Neuron (in vitro differentiated cells): Measurements from ENCODE around the gene COLQ.

Source experiments
- H2AFZ ChIP-seq: one replicate; pipeline ENCODE4 v1.6.1; 2013; ENCODE audit warnings: low read depth, mild to moderate bottlenecking, inconsistent platforms, low read length, moderate library complexity
- H3K27me3 ChIP-seq: one replicate; pipeline ENCODE4 v1.6.1; 2013; ENCODE audit warnings: low read length; ENCODE audit not compliant: insufficient read depth
- H3K36me3 ChIP-seq: one replicate; pipeline ENCODE4 v1.6.1; 2013; ENCODE audit warnings: low read length; ENCODE audit not compliant: insufficient read depth
- H3K4me1 ChIP-seq: one replicate; pipeline ENCODE4 v1.6.1; 2013; ENCODE audit warnings: low read length; ENCODE audit not compliant: insufficient read depth
- H3K4me3 ChIP-seq: 2 replicates; pipeline ENCODE4 v1.5.1; 2013; ENCODE audit warnings: mild to moderate bottlenecking, low read length, moderate library complexity
- H3K9me3 ChIP-seq: one replicate; pipeline ENCODE4 v1.6.1; 2013; ENCODE audit warnings: low read length

COLQ gene

DNA sequence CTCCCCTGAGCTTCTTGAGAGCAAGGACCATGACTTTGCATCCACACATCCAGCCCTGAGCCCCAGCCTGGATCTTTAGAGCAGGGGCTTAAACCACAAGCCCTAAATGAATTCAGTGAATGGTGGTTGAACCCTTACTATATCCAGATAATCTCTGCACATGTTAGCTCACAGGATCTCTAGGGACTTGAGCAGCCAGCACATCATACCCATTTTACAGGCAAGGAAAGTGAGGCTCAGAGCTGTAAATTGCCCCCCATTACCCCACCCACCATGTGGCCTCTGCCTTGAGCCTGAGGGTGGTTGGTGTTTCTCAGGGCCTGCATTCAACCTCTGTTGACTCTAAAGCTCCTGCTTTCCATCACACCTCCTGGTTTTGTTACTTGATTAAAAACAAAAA lies 66.5 kb downstream of the COLQ start:
- Histone ChIP-seq H3K4me1 (no peaks in the 10 kb centered on the region), H3K9me3 (no peaks in the 10 kb centered on the region), H2AFZ (no peak overlapping the region), H3K27me3 (no peaks in the 10 kb centered on the region), H3K36me3 (no peaks in the 10 kb centered on the region), H3K4me3 (no peak overlapping the region)

- no peaks in the 10 kb centered on the region for H3K27me3 ChIP-seq
- no peak overlapping the region for H2AFZ ChIP-seq
- no peaks in the 10 kb centered on the region for H3K36me3 ChIP-seq
- H3K4me3 ChIP-seq, result no peak overlapping the region
- no peaks in the 10 kb centered on the region for H3K9me3 ChIP-seq
- H3K4me1 ChIP-seq, result no peaks in the 10 kb centered on the region
Observed at GRCh38 chr3:15453991-15454625, 67.4 kb downstream of the COLQ start.

GRCh38 chr3:15453501-15453900 lies 68.0 kb downstream of the COLQ start:
- Histone ChIP-seq H3K9me3 (no peaks in the 10 kb centered on the region), H3K4me3 (no peak overlapping the region), H2AFZ (no peak overlapping the region), H3K4me1 (no peaks in the 10 kb centered on the region), H3K36me3 (no peaks in the 10 kb centered on the region), H3K27me3 (no peaks in the 10 kb centered on the region)

DNA sequence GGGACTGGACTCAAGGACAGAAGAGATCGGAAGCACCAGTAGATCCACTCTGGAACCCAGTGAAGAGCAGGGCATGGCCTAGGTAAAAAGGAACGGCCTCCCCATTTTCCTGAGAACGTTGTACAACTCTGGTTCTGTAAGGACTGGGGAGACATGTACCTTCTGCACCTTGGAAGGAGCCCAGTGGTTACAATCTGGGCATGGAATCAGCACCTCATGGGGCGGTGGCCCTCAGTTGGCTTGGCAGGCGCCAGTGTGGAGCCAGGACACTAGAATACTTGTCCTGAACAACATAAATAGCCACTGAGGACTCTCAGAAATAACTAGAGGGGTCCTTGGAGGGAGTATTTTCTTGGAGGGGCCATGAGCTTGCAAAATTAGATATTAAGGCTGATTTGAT lies 68.5 kb downstream of the COLQ start:
- H3K9me3 ChIP-seq, result no peaks in the 10 kb centered on the region
- H3K36me3 ChIP-seq, result no peaks in the 10 kb centered on the region
- no peaks in the 10 kb centered on the region for H3K4me1 ChIP-seq
- no peaks in the 10 kb centered on the region for H3K27me3 ChIP-seq
- H3K4me3 ChIP-seq, result no peak overlapping the region
- no peak overlapping the region for H2AFZ ChIP-seq

DNA sequence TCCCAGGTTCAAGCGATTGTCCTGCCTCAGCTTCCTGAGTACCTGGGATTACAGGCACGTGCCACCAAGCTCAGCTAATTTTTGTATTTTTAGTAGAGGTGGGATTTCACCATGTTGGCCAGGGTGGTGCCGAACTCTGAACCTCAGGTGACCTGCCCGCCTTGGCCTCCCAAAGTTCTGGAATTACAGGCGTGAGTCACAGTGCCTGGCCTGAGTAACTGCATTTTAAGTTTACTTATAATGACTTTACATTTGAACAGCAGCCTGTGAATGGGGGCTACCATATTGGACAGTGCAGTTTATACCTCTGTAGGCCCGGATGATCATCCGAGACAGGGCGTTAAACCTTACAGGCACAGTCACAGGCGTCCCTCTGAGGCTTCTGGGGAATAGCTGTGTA lies 69.3 kb downstream of the COLQ start:
- Histone ChIP-seq H2AFZ (no peak overlapping the region), H3K4me3 (no peak overlapping the region), H3K27me3 (no peaks in the 10 kb centered on the region), H3K4me1 (no peaks in the 10 kb centered on the region), H3K9me3 (no peaks in the 10 kb centered on the region), H3K36me3 (no peaks in the 10 kb centered on the region)

DNA sequence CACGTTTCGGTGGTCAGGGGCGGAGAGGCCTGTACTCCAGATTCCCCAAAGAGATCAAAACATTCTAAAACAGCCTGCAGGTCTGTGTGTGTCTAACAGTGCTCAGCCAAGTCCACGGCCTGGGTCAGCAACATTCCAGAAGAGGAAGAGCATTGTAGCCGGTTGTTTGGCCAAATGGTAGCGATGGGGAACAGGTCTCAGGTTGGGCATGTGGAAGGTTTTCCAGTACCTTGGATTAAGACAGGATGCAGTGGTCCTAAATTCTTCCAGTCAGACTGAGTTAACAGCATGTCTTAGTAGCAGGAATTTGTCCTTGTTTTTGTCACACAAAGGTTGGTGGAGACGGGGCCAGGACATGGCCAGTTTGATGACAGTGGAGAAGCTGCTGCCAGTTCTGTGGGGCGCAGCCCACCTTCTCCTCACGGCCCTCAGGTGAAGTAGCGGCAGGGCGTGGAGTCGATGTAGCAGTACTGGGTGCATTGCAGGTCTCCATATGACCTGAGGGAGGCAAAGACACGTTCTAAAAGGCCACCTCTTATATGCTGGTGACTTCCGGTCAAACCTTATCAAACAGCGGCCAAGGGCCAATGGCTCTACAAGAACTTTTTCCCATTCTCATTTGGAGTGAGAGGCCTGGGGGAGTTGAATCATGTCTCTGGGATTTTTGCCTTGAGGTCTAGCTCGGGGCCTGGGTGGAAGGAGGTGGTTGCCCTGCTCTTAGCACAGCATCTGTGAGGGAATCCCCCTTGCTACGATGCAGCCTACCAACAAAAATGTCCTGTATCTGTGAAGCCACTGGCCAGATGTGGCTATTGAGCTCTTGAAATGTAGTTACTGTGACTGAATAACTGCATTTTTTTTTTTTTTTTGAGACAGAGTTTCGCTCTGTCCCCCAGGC lies 70.0 kb downstream of the COLQ start:
- H3K36me3 ChIP-seq, result no peaks in the 10 kb centered on the region

GRCh38 chr3:15450438-15451215 lies 70.9 kb downstream of the COLQ start:
- Histone ChIP-seq H3K4me3 (no peak overlapping the region), H3K27me3 (no peaks in the 10 kb centered on the region), H3K36me3 (no peaks in the 10 kb centered on the region), H3K9me3 (no peaks in the 10 kb centered on the region), H2AFZ (no peak overlapping the region), H3K4me1 (no peaks in the 10 kb centered on the region)

More for the DNA sequence above, 70.0 kb downstream of the COLQ start:
- no peaks in the 10 kb centered on the region for H3K9me3 ChIP-seq
- H3K4me3 ChIP-seq, result no peak overlapping the region
- H3K4me1 ChIP-seq, result no peaks in the 10 kb centered on the region
- H3K27me3 ChIP-seq, result no peaks in the 10 kb centered on the region
- H2AFZ ChIP-seq, result no peak overlapping the region

GRCh38 chr3:15449489-15450224 lies 71.8 kb downstream of the COLQ start:
- Histone ChIP-seq H3K4me3 (no peak overlapping the region), H3K27me3 (no peaks in the 10 kb centered on the region), H3K36me3 (no peaks in the 10 kb centered on the region), H2AFZ (no peak overlapping the region), H3K9me3 (no peaks in the 10 kb centered on the region), H3K4me1 (no peaks in the 10 kb centered on the region)

DNA sequence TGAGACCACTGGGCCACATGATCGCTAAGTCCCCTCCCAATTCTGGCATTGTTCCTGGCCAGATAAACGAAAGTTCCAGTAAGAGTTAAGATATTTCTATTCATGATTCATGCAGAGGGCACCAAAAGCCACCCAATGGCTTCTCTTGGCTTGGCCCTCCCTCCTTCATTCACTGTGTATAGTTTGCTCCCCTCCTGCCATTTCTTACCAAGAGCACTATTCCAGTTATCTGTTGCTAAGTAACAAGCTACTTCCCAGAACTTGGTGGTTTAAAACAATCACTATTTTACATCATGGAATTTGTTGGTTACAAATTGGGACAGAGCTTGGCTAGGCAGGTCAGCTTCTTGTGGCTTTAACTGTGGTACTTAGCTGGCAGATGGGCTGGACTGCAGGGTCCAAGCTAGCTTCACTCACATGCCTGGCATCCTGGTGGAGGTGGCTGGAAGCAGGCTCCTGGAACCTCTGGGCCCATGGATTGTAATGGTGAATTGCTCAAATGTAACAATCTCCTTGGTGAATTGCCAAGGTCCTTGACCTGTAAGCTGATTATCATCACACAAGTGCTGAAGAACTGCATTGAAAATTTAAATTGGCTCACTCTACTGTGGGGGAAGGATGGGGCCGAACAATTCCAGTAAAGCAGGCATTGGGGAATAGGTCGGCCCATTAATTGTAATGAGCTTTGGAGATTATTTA lies 77.5 kb downstream of the COLQ start:
- peaks cover 9% of the 10 kb centered on the region for H3K4me1 ChIP-seq

GRCh38 chr3:15440891-15441290 lies 80.6 kb downstream of the COLQ start:
- no peaks in the 10 kb centered on the region for H3K9me3 ChIP-seq
- H3K4me1 ChIP-seq, result peaks cover 9% of the 10 kb centered on the region
- H3K27me3 ChIP-seq, result no peaks in the 10 kb centered on the region
- no peak overlapping the region for H2AFZ ChIP-seq
- peaks cover 52% of the 10 kb centered on the region for H3K36me3 ChIP-seq
- no peak overlapping the region for H3K4me3 ChIP-seq

More for the DNA sequence above, 77.5 kb downstream of the COLQ start:
- H3K4me3 ChIP-seq, result no peak overlapping the region
- H3K9me3 ChIP-seq, result no peaks in the 10 kb centered on the region
- no peaks in the 10 kb centered on the region for H3K27me3 ChIP-seq
- no peak overlapping the region for H2AFZ ChIP-seq
- H3K36me3 ChIP-seq, result peaks cover 28% of the 10 kb centered on the region

DNA sequence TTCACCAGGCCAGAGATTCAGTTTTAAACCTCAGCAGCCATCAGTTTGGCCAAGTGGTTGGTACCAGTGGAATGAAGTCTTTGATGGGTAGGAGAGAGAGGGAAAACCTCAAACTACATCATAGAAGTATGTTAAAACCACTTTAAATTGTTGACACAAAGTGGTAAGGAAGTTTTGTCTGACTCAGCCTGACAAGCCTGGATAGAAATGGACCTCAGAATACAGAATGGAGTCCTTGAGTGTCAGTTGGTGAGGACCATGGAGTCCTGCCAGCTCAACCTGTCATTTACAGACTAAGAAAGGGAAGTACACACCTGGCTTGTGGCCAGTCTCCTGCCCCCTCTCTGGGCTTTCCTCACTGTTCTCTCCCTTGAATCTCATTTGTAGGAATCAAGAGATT lies 82.0 kb downstream of the COLQ start:
- no peaks in the 10 kb centered on the region for H3K9me3 ChIP-seq
- H3K27me3 ChIP-seq, result no peaks in the 10 kb centered on the region
- H2AFZ ChIP-seq, result no peak overlapping the region
- H3K4me1 ChIP-seq, result peaks cover 9% of the 10 kb centered on the region
- peaks cover 66% of the 10 kb centered on the region for H3K36me3 ChIP-seq
- no peak overlapping the region for H3K4me3 ChIP-seq

DNA sequence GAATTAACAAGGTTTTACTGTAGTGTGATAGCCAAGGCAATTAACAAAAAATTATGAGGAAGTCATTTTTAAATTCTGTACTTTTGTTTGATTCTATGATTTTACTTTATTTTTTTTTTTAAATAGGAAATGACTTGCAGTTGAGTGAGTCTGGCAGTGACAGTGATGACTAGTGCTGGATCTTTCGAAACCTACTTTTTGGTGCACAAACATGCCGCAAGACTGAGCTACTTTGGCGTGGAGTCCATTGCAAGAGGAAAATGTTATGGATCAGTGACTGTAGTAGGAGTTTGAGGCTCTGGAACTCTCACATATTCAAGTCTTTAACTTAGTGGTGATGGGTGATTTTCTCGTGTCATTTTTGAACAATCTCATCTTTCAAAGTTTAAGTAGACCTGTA lies 82.5 kb downstream of the COLQ start:
- H3K36me3 ChIP-seq, result peaks cover 71% of the 10 kb centered on the region
- H3K27me3 ChIP-seq, result no peaks in the 10 kb centered on the region
- no peaks in the 10 kb centered on the region for H3K9me3 ChIP-seq
- H3K4me3 ChIP-seq, result no peak overlapping the region
- H3K4me1 ChIP-seq, result peaks cover 7% of the 10 kb centered on the region
- H2AFZ ChIP-seq, result no peak overlapping the region
